WERI-Rb-1 (cell line): ENCODE measurements around the gene ART5.
"Not testable (repeated sequence)": the region's sequence is repeated elsewhere in the genome, so short reads cannot be mapped to it uniquely, and the experiment has no call there.

Experiments
- DNase-seq: peaks from one replicate; pipeline ENCODE4 v3.0.0-alpha.2; 2020
- H3K27ac ChIP-seq: fragments of 250-450 bp; sonication (Bioruptor Pico); 2 replicates; pipeline ENCODE4 v1.5.1; 2020; ENCODE audit warnings: mild to moderate bottlenecking, moderate library complexity
- H3K27me3 ChIP-seq: fragments of 250-450 bp; sonication (Bioruptor Pico); 2 replicates; pipeline ENCODE4 v1.5.1; 2021; ENCODE audit warnings: mild to moderate bottlenecking, low read depth, moderate library complexity; ENCODE audit not compliant: insufficient read depth, severe bottlenecking
- H3K36me3 ChIP-seq: fragments of 250-450 bp; sonication (Bioruptor Pico); 2 replicates; pipeline ENCODE4 v1.5.1; 2020; ENCODE audit warnings: mild to moderate bottlenecking, moderate library complexity
- H3K4me3 ChIP-seq: 2 replicates; pipeline ENCODE4 v1.5.1; 2011; ENCODE audit warnings: low read depth, mild to moderate bottlenecking, control low read depth, low read length
- H3K9me3 ChIP-seq: fragments of 250-450 bp; sonication (Bioruptor Pico); 2 replicates; pipeline ENCODE4 v1.5.1; 2021; ENCODE audit warnings: mild to moderate bottlenecking, moderate library complexity; ENCODE audit not compliant: severe bottlenecking
- TF ChIP-seq, protein P1 (sequence below): IDR thresholded peaks from 2 replicates; pipeline ENCODE4 v1.5.1; 2011; ENCODE audit warnings: low read depth, mild to moderate bottlenecking, control low read depth, inconsistent platforms, low read length

Gene ART5

DNA sequence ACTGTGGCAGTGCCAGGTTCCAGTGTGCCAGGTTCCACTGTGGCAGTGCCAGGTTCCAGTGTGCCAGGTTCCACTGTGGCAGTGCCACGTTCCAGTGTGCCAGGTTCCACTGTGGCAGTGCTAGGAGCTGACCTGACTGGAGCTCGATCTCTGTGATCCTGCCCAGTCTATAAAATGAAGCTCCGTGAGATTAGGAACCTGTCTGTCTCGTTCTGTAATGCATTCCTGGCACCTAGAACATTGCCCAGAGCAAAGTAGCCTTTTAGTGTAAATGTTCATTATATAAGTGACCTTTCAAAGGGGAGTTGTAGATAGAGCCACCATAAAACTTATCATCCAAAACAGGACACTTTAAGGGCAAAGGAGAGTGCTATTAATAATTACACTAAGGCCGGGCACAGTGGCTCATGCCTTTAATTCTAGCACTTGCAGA lies 36.0 kb downstream of the ART5 start:
- no peaks in the 10 kb centered on the region for H3K27me3 ChIP-seq
- no peak overlapping the region for H3K27ac ChIP-seq
- no peak for DNase-seq
- TF ChIP-seq, protein P1, sequence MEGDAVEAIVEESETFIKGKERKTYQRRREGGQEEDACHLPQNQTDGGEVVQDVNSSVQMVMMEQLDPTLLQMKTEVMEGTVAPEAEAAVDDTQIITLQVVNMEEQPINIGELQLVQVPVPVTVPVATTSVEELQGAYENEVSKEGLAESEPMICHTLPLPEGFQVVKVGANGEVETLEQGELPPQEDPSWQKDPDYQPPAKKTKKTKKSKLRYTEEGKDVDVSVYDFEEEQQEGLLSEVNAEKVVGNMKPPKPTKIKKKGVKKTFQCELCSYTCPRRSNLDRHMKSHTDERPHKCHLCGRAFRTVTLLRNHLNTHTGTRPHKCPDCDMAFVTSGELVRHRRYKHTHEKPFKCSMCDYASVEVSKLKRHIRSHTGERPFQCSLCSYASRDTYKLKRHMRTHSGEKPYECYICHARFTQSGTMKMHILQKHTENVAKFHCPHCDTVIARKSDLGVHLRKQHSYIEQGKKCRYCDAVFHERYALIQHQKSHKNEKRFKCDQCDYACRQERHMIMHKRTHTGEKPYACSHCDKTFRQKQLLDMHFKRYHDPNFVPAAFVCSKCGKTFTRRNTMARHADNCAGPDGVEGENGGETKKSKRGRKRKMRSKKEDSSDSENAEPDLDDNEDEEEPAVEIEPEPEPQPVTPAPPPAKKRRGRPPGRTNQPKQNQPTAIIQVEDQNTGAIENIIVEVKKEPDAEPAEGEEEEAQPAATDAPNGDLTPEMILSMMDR = no peak
- no peaks in the 10 kb centered on the region for H3K9me3 ChIP-seq
- H3K36me3 ChIP-seq = no peaks in the 10 kb centered on the region
- H3K4me3 ChIP-seq = no peak overlapping the region

DNA sequence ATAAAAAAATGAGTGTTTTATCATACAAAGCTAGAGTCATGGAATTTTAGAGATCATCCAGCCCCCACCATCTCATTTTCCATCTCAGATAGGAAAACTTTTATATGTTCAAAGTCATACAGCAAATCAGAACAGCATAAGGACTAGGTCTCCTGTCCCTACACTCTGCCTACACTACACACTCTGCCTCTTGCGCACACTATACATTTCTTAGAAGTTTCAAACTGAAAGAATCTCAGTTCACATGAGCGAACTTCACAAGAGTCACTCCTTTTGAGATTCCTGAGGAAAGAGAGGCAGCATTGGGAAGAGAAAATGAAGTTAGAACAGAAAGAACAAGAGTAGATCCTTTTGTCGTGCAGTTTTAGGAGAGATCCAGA lies 36.5 kb downstream of the ART5 start:
- H3K9me3 ChIP-seq = no peaks in the 10 kb centered on the region
- H3K36me3 ChIP-seq = no peaks in the 10 kb centered on the region
- no peaks in the 10 kb centered on the region for H3K27me3 ChIP-seq
- no peak for DNase-seq
- TF ChIP-seq, protein P1 = no peak
- H3K4me3 ChIP-seq = no peak overlapping the region
- H3K27ac ChIP-seq = no peak overlapping the region

GRCh38 chr11:3604167-3604566 lies 37.6 kb downstream of the ART5 start:
- Histone ChIP-seq H3K27ac (no peak overlapping the region), H3K9me3 (no peaks in the 10 kb centered on the region), H3K36me3 (no peaks in the 10 kb centered on the region), H3K4me3 (no peak overlapping the region), H3K27me3 (no peaks in the 10 kb centered on the region)
- TF ChIP-seq, protein P1 = no peak
- no peak for DNase-seq

GRCh38 chr11:3600201-3600600 lies 41.6 kb downstream of the ART5 start:
- not testable (repeated sequence) for H3K27me3 ChIP-seq, H3K4me3 ChIP-seq, H3K9me3 ChIP-seq, DNase-seq, H3K36me3 ChIP-seq, H3K27ac ChIP-seq

DNA sequence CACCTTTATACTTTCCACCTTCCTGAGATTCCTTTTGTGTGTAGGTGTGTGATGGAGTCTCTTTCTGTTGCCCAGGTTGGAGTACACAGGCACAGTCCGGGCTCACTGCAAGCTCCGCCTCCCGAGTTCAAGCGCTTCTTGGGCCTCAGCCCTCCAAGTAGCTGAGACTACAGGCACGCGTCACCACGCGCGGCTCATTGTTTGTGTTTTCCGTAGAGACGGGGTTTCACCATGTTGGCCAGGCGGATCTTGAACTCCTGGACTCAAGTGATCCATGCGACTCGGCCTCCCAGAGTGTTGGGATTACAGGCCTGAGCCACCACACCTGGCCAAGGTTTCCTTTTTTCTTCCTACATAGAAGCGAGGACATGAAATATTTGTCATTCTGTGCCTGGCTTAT lies 44.0 kb downstream of the ART5 start:
- not testable (repeated sequence) for H3K27ac ChIP-seq

DNA sequence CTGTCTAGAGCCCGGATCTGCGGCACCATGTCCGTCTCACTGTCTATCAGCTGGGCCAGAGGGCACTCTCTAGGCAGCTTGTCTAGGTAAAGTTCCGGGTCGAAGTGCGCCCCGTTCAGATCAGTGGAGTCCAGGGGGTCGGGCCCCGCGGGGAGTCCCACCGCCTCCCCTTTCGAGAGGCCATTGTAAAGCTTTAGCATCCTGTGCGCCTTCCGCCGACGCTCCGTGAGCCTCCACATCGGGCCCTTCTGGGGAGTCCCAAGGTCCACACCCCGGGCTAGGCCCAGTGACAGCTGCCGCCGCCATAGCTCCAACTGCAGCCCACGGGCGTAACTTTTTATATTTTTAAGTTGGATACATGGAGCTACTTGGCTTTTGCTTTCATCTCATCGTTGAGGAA lies 50.5 kb downstream of the ART5 start:
- H3K27ac ChIP-seq, H3K36me3 ChIP-seq, H3K27me3 ChIP-seq, H3K4me3 ChIP-seq, DNase-seq, H3K9me3 ChIP-seq: not testable (repeated sequence)

More for the DNA sequence above, 44.0 kb downstream of the ART5 start:
- H3K27me3 ChIP-seq, H3K9me3 ChIP-seq, H3K36me3 ChIP-seq, H3K4me3 ChIP-seq, DNase-seq: not testable (repeated sequence)

DNA sequence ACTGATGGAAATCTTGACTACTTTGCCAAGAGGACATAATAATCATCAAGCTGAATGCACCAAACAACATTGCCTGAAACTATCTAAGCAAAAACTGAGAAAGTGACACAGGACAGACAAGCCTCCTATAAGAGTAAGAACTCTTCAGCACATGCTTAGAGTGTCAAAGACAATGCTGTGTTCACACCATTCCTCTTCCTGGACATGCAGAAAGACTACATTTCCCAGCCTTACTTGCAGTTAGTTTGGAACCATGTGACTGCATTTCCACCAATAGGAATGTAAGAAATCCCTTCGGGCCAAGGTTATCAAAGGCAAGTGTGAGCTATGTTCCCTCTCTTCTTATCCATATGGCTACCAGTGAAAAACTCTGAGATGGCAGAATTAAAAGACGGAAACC lies 51.6 kb downstream of the ART5 start:
- H3K9me3 ChIP-seq, H3K4me3 ChIP-seq, H3K36me3 ChIP-seq, H3K27me3 ChIP-seq, DNase-seq, H3K27ac ChIP-seq: not testable (repeated sequence)

GRCh38 chr11:3588776-3589175 lies 53.0 kb downstream of the ART5 start:
- not testable (repeated sequence) for H3K4me3 ChIP-seq, H3K9me3 ChIP-seq, H3K36me3 ChIP-seq, DNase-seq, H3K27ac ChIP-seq, H3K27me3 ChIP-seq
